Thyroid gland (tissue), 4 donors: ENCODE results near the gene ITPR3. TPM values are rescaled to one million over a fixed set of nuclear protein-coding genes. Genes with fewer than 3 reads are reported as not detected.
A peak's percentile ranks its signal among the peaks of the same experiment; 100 is the strongest.

Source experiments
- DNase-seq, 2 donors: peaks; one replicate each; pipeline ENCODE4 v3.0.0-alpha.2; 2019
- H3K27ac ChIP-seq, 3 donors: fragments of 200-600 bp; sonication (generic); 1 replicate in 2 of 3; 2 replicates in 1 of 3; pipeline ENCODE4 v1.5.1; 2016 to 2019; ENCODE audit warnings: mild to moderate bottlenecking in 1 of 3, moderate library complexity in 1 of 3
- H3K27me3 ChIP-seq: fragments of 200-600 bp; sonication (generic); one replicate; pipeline ENCODE4 v1.5.1; 2019
- H3K36me3 ChIP-seq, 2 donors: fragments of 200-600 bp; sonication (generic); one replicate each; pipeline ENCODE4 v1.5.1; 2016 to 2019
- H3K4me1 ChIP-seq, 2 donors: fragments of 200-600 bp; sonication (generic); one replicate each; pipeline ENCODE4 v1.5.1; 2017 to 2019
- H3K4me3 ChIP-seq, 3 donors: fragments of 200-600 bp; sonication (generic); replicated peaks in 1 of 3; 1 replicate in 2 of 3; 2 replicates in 1 of 3; pipeline ENCODE4 v1.5.1; 2016; ENCODE audit warnings: mild to moderate bottlenecking in 1 of 3
- H3K9me3 ChIP-seq: fragments of 200-600 bp; sonication (generic); one replicate; pipeline ENCODE4 v1.5.1; 2017
- CTCF ChIP-seq, 6 experiments: fragments of 200-600 bp in 3 of 6; fragments of 450-650 bp in 3 of 6; sonication (generic) in 3 of 6; IDR thresholded peaks; one replicate each; pipeline ENCODE4 v1.5.1; 2016 to 2019; ENCODE audit warnings: antibody characterized with exemption in 6 of 6, mild to moderate bottlenecking in 2 of 6, inconsistent platforms in 1 of 6, moderate library complexity in 1 of 6
- POLR2A ChIP-seq, 2 donors: fragments of 450-650 bp; IDR thresholded peaks; one replicate each; pipeline ENCODE4 v1.6.1; 2017; ENCODE audit warnings: antibody characterized with exemption in 2 of 2, mild to moderate bottlenecking in 2 of 2, moderate library complexity in 1 of 2
- WGBS, 2 donors: methylation state at CpG; one replicate each; pipeline ENCODE4 v1.1.5; 2017; 5-methylcytosine and 5-hydroxymethylcytosine counted together
- intact Hi-C: fragments of 100-400 bp; cut with DNase I; formaldehyde crosslinking; loops from one replicate; pipeline ENCODE4 v1.15.1; 2023
- total RNA-seq, 4 donors: library from RNA; depleted of rRNA; stranded (reverse); fragments of >200 nt; gene quantifications; one replicate each; pipeline ENCODE4 v1.2.3, GENCODE V29; 2016

ITPR3 gene
- total RNA-seq, 4 donors from 2014 or later: 77.8 to 145 (median 105) TPM

GRCh38 chr6:33698494-33698893, 77.4 kb downstream of the ITPR3 start:
- intact Hi-C loops: no loop called here
- no peak for TF ChIP-seq POLR2A (IDR thresholded peaks at IDR 0.05)
- no peak for TF ChIP-seq CTCF (IDR thresholded peaks at IDR 0.05)
- peaks cover 20 to 56% of the 10 kb centered on the region in 2 donors for H3K4me1 ChIP-seq
- H3K9me3 ChIP-seq: no peaks in the 10 kb centered on the region
- H3K4me3 ChIP-seq: no peak overlapping the region
- DNase-seq: no peak
- no peaks in the 10 kb centered on the region for H3K27me3 ChIP-seq
- peaks cover 24 to 32% of the 10 kb centered on the region in 2 donors for H3K36me3 ChIP-seq
- 91 to 92% methylated on average over 10 of the region's 10 CpGs for WGBS, 2 donors
- H3K27ac ChIP-seq: peak overlapping the region in 1 of 3 donors; percentile 59

GRCh38 chr6:33699131-33699530, 78.0 kb downstream of the ITPR3 start:
- no peak overlapping the region for H3K4me3 ChIP-seq
- WGBS, 2 donors: 63 to 67% methylated on average over 8 of the region's 8 CpGs
- DNase-seq: peak; percentile 25 to 28
- peaks cover 19 to 27% of the 10 kb centered on the region in 2 donors for H3K36me3 ChIP-seq
- TF ChIP-seq POLR2A (IDR thresholded peaks at IDR 0.05) (no peak), CTCF (IDR thresholded peaks at IDR 0.05) (no peak)
- H3K4me1 ChIP-seq: peaks cover 20 to 52% of the 10 kb centered on the region in 2 donors
- no peaks in the 10 kb centered on the region for H3K9me3 ChIP-seq
- peak overlapping the region in 1 of 3 donors; percentile 59 for H3K27ac ChIP-seq
- intact Hi-C loops: no loop called here
- no peaks in the 10 kb centered on the region for H3K27me3 ChIP-seq

- Histone ChIP-seq H3K36me3 (peaks cover 16 to 24% of the 10 kb centered on the region in 2 donors), H3K4me3 (no peak overlapping the region), H3K4me1 (peaks cover 20 to 48% of the 10 kb centered on the region in 2 donors), H3K27ac (peak overlapping the region in 1 of 3 donors; percentile 59), H3K9me3 (no peaks in the 10 kb centered on the region), H3K27me3 (no peaks in the 10 kb centered on the region)
- DNase-seq: no peak
- no peak for TF ChIP-seq POLR2A (IDR thresholded peaks at IDR 0.05)
- no peak for TF ChIP-seq CTCF (IDR thresholded peaks at IDR 0.05)
- WGBS, 2 donors: 82 to 85% methylated on average over 5 of the region's 5 CpGs
- intact Hi-C loops: loop anchor here (2.0 kb wide), 1 partner anchor 115 kb away; no protein-coding TSS in a partner anchor
These were observed 78.6 kb downstream of the ITPR3 start for GRCh38 chr6:33699739-33700138.

GRCh38 chr6:33700391-33701050, 79.4 kb downstream of the ITPR3 start:
- H3K4me1 ChIP-seq: peaks cover 20 to 40% of the 10 kb centered on the region in 2 donors
- intact Hi-C loops: loop anchor here (2.0 kb wide), 1 partner anchor 116 kb away; no protein-coding TSS in a partner anchor
- H3K9me3 ChIP-seq: no peaks in the 10 kb centered on the region
- H3K4me3 ChIP-seq: no peak overlapping the region
- 49 to 54% methylated on average over 10 of the region's 10 CpGs for WGBS, 2 donors
- DNase-seq: peak; percentile 71 to 78
- TF ChIP-seq CTCF (IDR thresholded peaks at IDR 0.05): peak; percentile 19 to 66 (median 58)
- TF ChIP-seq POLR2A (IDR thresholded peaks at IDR 0.05): no peak
- no peaks in the 10 kb centered on the region for H3K27me3 ChIP-seq
- H3K27ac ChIP-seq: peak overlapping the region in 1 of 3 donors; percentile 59
- H3K36me3 ChIP-seq: peaks cover 12 to 17% of the 10 kb centered on the region in 2 donors

- intact Hi-C loops: no loop called here
- H3K36me3 ChIP-seq: peaks cover 5 to 8% of the 10 kb centered on the region in 2 donors
- H3K27ac ChIP-seq: no peak overlapping the region
- WGBS, 2 donors: 86 to 92% methylated on average over 1 of the region's 1 CpG
- peak in 5 of 6 experiments; percentile 18 to 74 (median 42) for TF ChIP-seq CTCF (IDR thresholded peaks at IDR 0.05)
- TF ChIP-seq POLR2A (IDR thresholded peaks at IDR 0.05): no peak
- no peaks in the 10 kb centered on the region for H3K27me3 ChIP-seq
- DNase-seq: peak; percentile 41 to 65
- H3K4me3 ChIP-seq: no peak overlapping the region
- peaks cover 14 to 21% of the 10 kb centered on the region in 2 donors for H3K4me1 ChIP-seq
- no peaks in the 10 kb centered on the region for H3K9me3 ChIP-seq
These were observed 81.3 kb downstream of the ITPR3 start for GRCh38 chr6:33702345-33702977.
